ENCODE measurements around the gene NINJ2. TPM values are rescaled to one million over a fixed set of nuclear protein-coding genes. Genes with fewer than 3 reads are reported as not detected.

The NINJ2 gene
- total RNA-seq, 1 experiment from 2014 or later: 0.24 TPM

DNA sequence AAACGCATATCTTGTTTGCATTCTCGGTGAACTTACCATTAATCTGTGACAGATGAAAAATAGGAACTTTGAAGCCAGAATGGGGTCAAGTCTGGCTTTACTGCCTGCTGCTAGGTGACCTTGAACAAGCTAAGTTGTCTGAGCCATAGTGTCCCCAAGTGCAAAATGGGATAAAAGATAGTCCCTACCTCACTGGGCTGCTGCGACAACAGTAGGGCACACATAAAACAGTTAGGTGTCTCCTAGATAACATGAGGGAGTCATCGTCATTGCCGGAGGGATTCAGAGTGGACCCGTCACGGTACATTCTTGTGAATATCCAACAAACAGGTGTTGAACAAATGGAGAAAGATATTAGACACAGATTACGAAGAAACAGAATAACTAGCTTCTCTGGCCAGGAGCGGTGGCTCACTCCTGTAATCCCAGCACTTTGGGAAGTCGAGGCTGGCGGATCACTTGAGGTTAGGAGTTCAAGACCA, 71.2 kb downstream of the NINJ2 start:
- Histone ChIP-seq H3T11ph (ENCODE audit: low read length) (no peak overlapping the region), H3K9ac (ENCODE audit: extremely low read depth, insufficient read length, low read length) (no peak overlapping the region), H4K91ac (ENCODE audit: insufficient read length, low read depth, low read length) (no peak overlapping the region), H3K18ac (ENCODE audit: insufficient read length, low read depth, low read length) (no peak overlapping the region), H2AK5ac (ENCODE audit: insufficient read length, low read length) (no peak overlapping the region), H4K20me1 (ENCODE audit: control insufficient read depth, insufficient read depth, insufficient read length) (no peaks in the 10 kb centered on the region), H2BK120ac (ENCODE audit: low read depth, low read length, poor library complexity, severe bottlenecking) (no peak overlapping the region), H4K5ac (ENCODE audit: insufficient read length, low read depth, low read length) (no peak overlapping the region), H3K27me3 (ENCODE audit: insufficient read depth, low read length) (no peaks in the 10 kb centered on the region), H3K14ac (ENCODE audit: insufficient read depth, low read length) (no peak overlapping the region), H2BK12ac (ENCODE audit: insufficient read length, low read depth, low read length) (no peak overlapping the region), H2AFZ (ENCODE audit: low read length) (no peak overlapping the region), H3K23me2 (ENCODE audit: insufficient read length, low read depth, low read length, poor library complexity, severe bottlenecking) (no peaks in the 10 kb centered on the region), H2BK5ac (ENCODE audit: insufficient read length, low read length) (no peak overlapping the region), H3K23ac (ENCODE audit: insufficient read length, low read depth, low read length) (no peak overlapping the region), H4K8ac (replicated peaks; ENCODE audit: insufficient read length, low read depth, low read length) (no peak overlapping the region), H2BK15ac (ENCODE audit: low read depth, low read length) (no peak overlapping the region), H3K4me1 (ENCODE audit: insufficient read depth, low read length) (no peaks in the 10 kb centered on the region), H3K79me2 (ENCODE audit: insufficient read depth, low read length) (no peaks in the 10 kb centered on the region), H2BK20ac (ENCODE audit: low read depth, low read length, poor library complexity, severe bottlenecking) (no peak overlapping the region), H3K79me1 (ENCODE audit: insufficient read depth, low read depth, low read length, poor library complexity, severe bottlenecking) (no peaks in the 10 kb centered on the region), H3K9me3 (ENCODE audit: control insufficient read depth, low read depth, low read length) (no peaks in the 10 kb centered on the region), H3K4me2 (ENCODE audit: insufficient read depth, insufficient read length, low read length) (no peak overlapping the region), H3K4ac (ENCODE audit: low read depth, low read length) (no peak overlapping the region), H3K27ac (ENCODE audit: insufficient read length, low read depth, low read length) (no peak overlapping the region), H3K56ac (ENCODE audit: insufficient read length, low read depth, low read length) (no peak overlapping the region)
- H3K36me3 Mint-ChIP-seq (ENCODE audit: insufficient read depth in 1 of 3, low read depth in 3 of 3): no peaks in the 10 kb centered on the region
- H3K27me3 Mint-ChIP-seq (ENCODE audit: low read depth): peaks cover 7% of the 10 kb centered on the region
- H3K9me3 Mint-ChIP-seq: no peaks in the 10 kb centered on the region; a peak in 2 of 5 replicates
- H3K4me1 Mint-ChIP-seq: 0 out of 4 replicates have a peak, but pooled peaks cover 0 to 4% of the 10 kb centered on the region in 2 experiments
- DNase-seq: no peak
- WGBS (ENCODE audit: extremely low coverage, insufficient read length, low lambda C conversion rate): no CpG with 5 or more reads among the region's 11 CpGs
- no peak overlapping the region for H3K4me3 Mint-ChIP-seq
- no peak overlapping the region for H3K27ac Mint-ChIP-seq
- TF ChIP-seq, protein P1, sequence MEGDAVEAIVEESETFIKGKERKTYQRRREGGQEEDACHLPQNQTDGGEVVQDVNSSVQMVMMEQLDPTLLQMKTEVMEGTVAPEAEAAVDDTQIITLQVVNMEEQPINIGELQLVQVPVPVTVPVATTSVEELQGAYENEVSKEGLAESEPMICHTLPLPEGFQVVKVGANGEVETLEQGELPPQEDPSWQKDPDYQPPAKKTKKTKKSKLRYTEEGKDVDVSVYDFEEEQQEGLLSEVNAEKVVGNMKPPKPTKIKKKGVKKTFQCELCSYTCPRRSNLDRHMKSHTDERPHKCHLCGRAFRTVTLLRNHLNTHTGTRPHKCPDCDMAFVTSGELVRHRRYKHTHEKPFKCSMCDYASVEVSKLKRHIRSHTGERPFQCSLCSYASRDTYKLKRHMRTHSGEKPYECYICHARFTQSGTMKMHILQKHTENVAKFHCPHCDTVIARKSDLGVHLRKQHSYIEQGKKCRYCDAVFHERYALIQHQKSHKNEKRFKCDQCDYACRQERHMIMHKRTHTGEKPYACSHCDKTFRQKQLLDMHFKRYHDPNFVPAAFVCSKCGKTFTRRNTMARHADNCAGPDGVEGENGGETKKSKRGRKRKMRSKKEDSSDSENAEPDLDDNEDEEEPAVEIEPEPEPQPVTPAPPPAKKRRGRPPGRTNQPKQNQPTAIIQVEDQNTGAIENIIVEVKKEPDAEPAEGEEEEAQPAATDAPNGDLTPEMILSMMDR (conservative IDR thresholded peaks at IDR 0.05): no peak

Measured in H9 (cell line).